ENCODE measurements around the gene COL8A1.

DNA sequence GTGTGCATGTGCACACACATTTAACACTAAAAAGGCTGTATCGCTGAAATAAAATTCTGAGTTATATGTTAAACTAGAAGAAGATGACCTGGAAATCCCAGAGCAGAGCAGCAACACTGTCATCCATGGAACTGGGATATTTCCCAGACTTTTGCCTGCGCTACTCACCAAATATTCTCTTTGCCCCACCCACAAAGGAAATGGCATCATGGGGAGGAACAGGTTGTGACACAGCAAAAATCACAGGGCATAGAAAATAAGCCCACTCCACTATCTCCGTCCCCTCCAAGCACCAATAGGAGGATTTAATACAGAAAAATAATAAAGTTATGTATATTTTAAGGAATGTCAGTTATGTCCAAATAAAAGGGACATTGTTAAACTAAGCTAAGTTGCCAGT, 71.7 kb downstream of the COL8A1 start:
- TF ChIP-seq CTCF (IDR thresholded peaks at IDR 0.05 in 2 of 3, conservative IDR thresholded peaks at IDR 0.05 in 1 of 3; ENCODE audit: control insufficient read depth in 2 of 3, extremely low read depth in 1 of 3, insufficient read depth in 1 of 3, low read depth in 3 of 3, low read length in 3 of 3), result no peak
- TF ChIP-seq SP1 (IDR thresholded peaks at IDR 0.05; ENCODE audit: low read depth, low read length), result no peak
- no peak for TF ChIP-seq FOXM1 (IDR thresholded peaks at IDR 0.05; ENCODE audit: low read depth, low read length)
- no peak for TF ChIP-seq POLR2AphosphoS5 (IDR thresholded peaks at IDR 0.05; ENCODE audit: low read length)
- TF ChIP-seq ZNF24 (IDR thresholded peaks at IDR 0.05), result no peak
- no peak for TF ChIP-seq RAD21 (IDR thresholded peaks at IDR 0.05; ENCODE audit: insufficient read depth, low read depth, low read length)
- no peak for TF ChIP-seq SMC3 (IDR thresholded peaks at IDR 0.05; ENCODE audit: borderline replicate concordance, low read length)
- TF ChIP-seq, protein P1, sequence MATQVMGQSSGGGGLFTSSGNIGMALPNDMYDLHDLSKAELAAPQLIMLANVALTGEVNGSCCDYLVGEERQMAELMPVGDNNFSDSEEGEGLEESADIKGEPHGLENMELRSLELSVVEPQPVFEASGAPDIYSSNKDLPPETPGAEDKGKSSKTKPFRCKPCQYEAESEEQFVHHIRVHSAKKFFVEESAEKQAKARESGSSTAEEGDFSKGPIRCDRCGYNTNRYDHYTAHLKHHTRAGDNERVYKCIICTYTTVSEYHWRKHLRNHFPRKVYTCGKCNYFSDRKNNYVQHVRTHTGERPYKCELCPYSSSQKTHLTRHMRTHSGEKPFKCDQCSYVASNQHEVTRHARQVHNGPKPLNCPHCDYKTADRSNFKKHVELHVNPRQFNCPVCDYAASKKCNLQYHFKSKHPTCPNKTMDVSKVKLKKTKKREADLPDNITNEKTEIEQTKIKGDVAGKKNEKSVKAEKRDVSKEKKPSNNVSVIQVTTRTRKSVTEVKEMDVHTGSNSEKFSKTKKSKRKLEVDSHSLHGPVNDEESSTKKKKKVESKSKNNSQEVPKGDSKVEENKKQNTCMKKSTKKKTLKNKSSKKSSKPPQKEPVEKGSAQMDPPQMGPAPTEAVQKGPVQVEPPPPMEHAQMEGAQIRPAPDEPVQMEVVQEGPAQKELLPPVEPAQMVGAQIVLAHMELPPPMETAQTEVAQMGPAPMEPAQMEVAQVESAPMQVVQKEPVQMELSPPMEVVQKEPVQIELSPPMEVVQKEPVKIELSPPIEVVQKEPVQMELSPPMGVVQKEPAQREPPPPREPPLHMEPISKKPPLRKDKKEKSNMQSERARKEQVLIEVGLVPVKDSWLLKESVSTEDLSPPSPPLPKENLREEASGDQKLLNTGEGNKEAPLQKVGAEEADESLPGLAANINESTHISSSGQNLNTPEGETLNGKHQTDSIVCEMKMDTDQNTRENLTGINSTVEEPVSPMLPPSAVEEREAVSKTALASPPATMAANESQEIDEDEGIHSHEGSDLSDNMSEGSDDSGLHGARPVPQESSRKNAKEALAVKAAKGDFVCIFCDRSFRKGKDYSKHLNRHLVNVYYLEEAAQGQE (IDR thresholded peaks at IDR 0.05; ENCODE audit: low read depth, low read length), result no peak
- TF ChIP-seq E2F4 (IDR thresholded peaks at IDR 0.05; ENCODE audit: low read depth, low read length), result no peak
- no peak for TF ChIP-seq EZH2 (IDR thresholded peaks at IDR 0.05; ENCODE audit: borderline replicate concordance, control insufficient read depth, low read depth, low read length)
- no peak for TF ChIP-seq NFYB (IDR thresholded peaks at IDR 0.05; ENCODE audit: insufficient read depth, low read depth, low read length)
- no peak for TF ChIP-seq JUND (IDR thresholded peaks at IDR 0.05; ENCODE audit: low read depth, low read length)
- TF ChIP-seq MXI1 (IDR thresholded peaks at IDR 0.05; ENCODE audit: low read depth, low read length), result no peak

Data from GM12878 (cell line).